GM15510 (cell line): ENCODE results near the gene MYO15A.
A peak's percentile ranks its signal among the peaks of the same experiment; 100 is the strongest.

ENCODE experiments used
- POLR2A ChIP-seq: IDR thresholded peaks from 3 replicates; pipeline ENCODE4 v1.6.1; 2011; ENCODE audit warnings: borderline replicate concordance; ENCODE audit not compliant: insufficient read length; ENCODE audit errors: extremely low read depth

The MYO15A gene

GRCh38 chr17:18176176-18176575, 67.6 kb downstream of the MYO15A start:
- TF ChIP-seq POLR2A = no peak

GRCh38 chr17:18177133-18177532, 68.6 kb downstream of the MYO15A start:
- TF ChIP-seq POLR2A = no peak

GRCh38 chr17:18177722-18178121, 69.2 kb downstream of the MYO15A start:
- no peak for TF ChIP-seq POLR2A

GRCh38 chr17:18179196-18179595, 70.6 kb downstream of the MYO15A start:
- TF ChIP-seq POLR2A = no peak

GRCh38 chr17:18179804-18180203, 71.2 kb downstream of the MYO15A start:
- no peak for TF ChIP-seq POLR2A

GRCh38 chr17:18181358-18181757, 72.8 kb downstream of the MYO15A start:
- no peak for TF ChIP-seq POLR2A

GRCh38 chr17:18182110-18182977, 73.8 kb downstream of the MYO15A start:
- no peak for TF ChIP-seq POLR2A

- TF ChIP-seq POLR2A = peak; percentile 69
These were observed 74.4 kb downstream of the MYO15A start for GRCh38 chr17:18182978-18183333.

GRCh38 chr17:18183334-18184142, 75.0 kb downstream of the MYO15A start, which contains the start of gene ALKBH5:
Gene ALKBH5, plus strand, starts transcription at chr17:18183828. Its CDS starts 416 bp downstream, at chr17:18184244.
- TF ChIP-seq POLR2A = peak; percentile 71

- no peak for TF ChIP-seq POLR2A
These were observed 75.8 kb downstream of the MYO15A start for GRCh38 chr17:18184143-18185031.

- no peak for TF ChIP-seq POLR2A
These were observed 76.8 kb downstream of the MYO15A start for GRCh38 chr17:18185391-18185790.

GRCh38 chr17:18185832-18186626, 77.5 kb downstream of the MYO15A start:
- no peak for TF ChIP-seq POLR2A

GRCh38 chr17:18186627-18186982, 78.0 kb downstream of the MYO15A start:
- TF ChIP-seq POLR2A = no peak

GRCh38 chr17:18187226-18187625, 78.7 kb downstream of the MYO15A start:
- no peak for TF ChIP-seq POLR2A
